Ectodermal cell (in vitro differentiated cells): ENCODE data around the gene ITPR2.

Experiments
- H3K27ac ChIP-seq: 2 replicates; pipeline ENCODE4 v1.7.0; 2013; ENCODE audit warnings: mild to moderate bottlenecking, low read depth, low read length; ENCODE audit not compliant: insufficient read depth, poor library complexity, severe bottlenecking
- H3K27me3 ChIP-seq: 2 replicates; pipeline ENCODE4 v1.7.0; 2013; ENCODE audit warnings: mild to moderate bottlenecking, low read length; ENCODE audit not compliant: insufficient read depth, control insufficient read depth, poor library complexity, severe bottlenecking
- H3K36me3 ChIP-seq: one replicate; pipeline ENCODE4 v1.7.0; 2013; ENCODE audit warnings: low read length; ENCODE audit not compliant: control insufficient read depth, insufficient read depth
- H3K4me1 ChIP-seq: one replicate; pipeline ENCODE4 v1.7.0; 2013; ENCODE audit warnings: low read length; ENCODE audit not compliant: control insufficient read depth, insufficient read depth
- H3K4me3 ChIP-seq: 2 replicates; pipeline ENCODE4 v1.7.0; 2013; ENCODE audit warnings: low read depth, low read length, control low read depth; ENCODE audit not compliant: insufficient read depth
- H3K9me3 ChIP-seq: 2 replicates; pipeline ENCODE4 v1.7.0; 2013; ENCODE audit warnings: mild to moderate bottlenecking, low read length, moderate library complexity; ENCODE audit not compliant: control insufficient read depth
- WGBS, 2 experiments: methylation state at CpG; one replicate each; pipeline ENCODE4 v1.1.7; 2013; ENCODE audit warnings: missing lambda C conversion rate in 2 of 2; 5-methylcytosine and 5-hydroxymethylcytosine counted together

Gene ITPR2

DNA sequence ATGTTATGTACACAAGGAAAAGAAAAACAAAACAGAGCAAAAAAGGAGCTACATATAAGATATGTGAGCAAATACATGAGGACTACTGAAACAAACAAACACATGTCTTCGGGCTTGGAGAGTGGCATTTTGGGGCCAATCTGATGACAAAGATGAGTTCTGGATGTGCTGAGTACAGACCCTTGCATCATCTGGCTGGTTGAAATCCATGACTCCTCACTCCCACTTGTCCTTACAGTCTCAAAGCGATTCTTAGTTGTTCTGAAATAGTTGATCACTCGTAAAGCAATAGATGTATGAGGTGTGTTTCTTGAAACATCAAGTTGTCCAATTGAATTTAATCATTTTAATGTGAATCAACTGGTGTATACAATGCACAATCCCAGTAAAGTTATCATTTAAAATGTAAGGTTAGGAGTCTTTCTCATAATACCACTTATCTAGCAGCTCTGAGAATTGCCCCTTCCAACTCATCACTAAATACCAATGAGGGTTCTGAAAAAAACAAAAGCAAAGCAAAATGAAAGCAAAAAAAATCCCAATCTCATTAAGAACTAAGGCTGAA is 136.9 kb downstream of the ITPR2 start:
- no peak overlapping the region for H3K27ac ChIP-seq
- no peak overlapping the region for H3K4me3 ChIP-seq
- 92 to 94% methylated on average over 1 to 3 of the region's 3 CpGs for WGBS, 2 experiments
- H3K4me1 ChIP-seq, result no peaks in the 10 kb centered on the region
- H3K36me3 ChIP-seq, result no peaks in the 10 kb centered on the region
- H3K27me3 ChIP-seq, result no peaks in the 10 kb centered on the region
- H3K9me3 ChIP-seq, result no peaks in the 10 kb centered on the region

DNA sequence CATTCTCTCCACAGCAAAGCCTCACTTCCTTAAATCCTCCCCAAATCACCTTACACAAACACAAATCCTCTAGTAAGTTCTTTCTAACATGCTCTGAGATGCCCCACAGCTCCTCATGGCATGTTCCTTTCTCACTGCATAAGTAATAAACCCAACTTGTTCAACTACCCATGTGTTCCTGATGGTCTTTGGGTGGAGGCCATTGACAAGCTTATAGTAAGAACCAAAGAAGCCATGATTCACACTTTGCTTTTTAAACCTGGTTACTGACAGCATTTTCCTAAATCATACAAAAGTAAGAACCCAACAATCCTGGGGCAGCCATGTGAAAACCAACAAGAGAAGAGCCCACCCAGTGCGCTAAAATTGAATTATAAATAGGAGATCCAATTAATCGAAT is 138.6 kb downstream of the ITPR2 start:
- no peaks in the 10 kb centered on the region for H3K4me1 ChIP-seq
- H3K9me3 ChIP-seq, result no peaks in the 10 kb centered on the region
- no peak overlapping the region for H3K27ac ChIP-seq
- no peaks in the 10 kb centered on the region for H3K36me3 ChIP-seq
- H3K27me3 ChIP-seq, result no peaks in the 10 kb centered on the region
- WGBS, 2 experiments, result 97% methylated on average over 2 of the region's 2 CpGs; no CpG with 5 or more reads in 1 of the 2 experiments
- no peak overlapping the region for H3K4me3 ChIP-seq

DNA sequence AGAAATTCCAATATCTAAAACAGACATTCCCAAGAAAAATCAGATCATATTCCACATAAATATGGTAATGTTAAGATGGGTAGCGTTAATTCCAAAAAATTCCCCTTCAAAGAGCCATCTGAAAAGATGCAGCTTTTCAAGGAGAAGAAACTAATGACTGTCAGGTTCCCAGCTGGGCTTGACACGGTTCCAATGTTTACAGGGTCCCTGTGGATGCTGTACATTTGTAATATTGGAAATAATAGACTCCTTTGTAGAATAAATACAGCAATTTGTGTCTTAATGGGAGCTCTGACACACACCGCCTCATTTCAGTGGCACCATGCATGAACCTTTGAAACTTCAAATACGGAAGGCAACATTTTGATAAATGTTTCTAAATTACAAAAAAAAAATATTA is 140.6 kb downstream of the ITPR2 start:
- H3K27ac ChIP-seq, result no peak overlapping the region
- H3K36me3 ChIP-seq, result no peaks in the 10 kb centered on the region
- no peaks in the 10 kb centered on the region for H3K9me3 ChIP-seq
- 90 to 99% methylated on average over 2 to 4 of the region's 4 CpGs for whole genome bisulfite sequencing, 2 experiments
- no peaks in the 10 kb centered on the region for H3K4me1 ChIP-seq
- no peak overlapping the region for H3K4me3 ChIP-seq
- no peaks in the 10 kb centered on the region for H3K27me3 ChIP-seq

DNA sequence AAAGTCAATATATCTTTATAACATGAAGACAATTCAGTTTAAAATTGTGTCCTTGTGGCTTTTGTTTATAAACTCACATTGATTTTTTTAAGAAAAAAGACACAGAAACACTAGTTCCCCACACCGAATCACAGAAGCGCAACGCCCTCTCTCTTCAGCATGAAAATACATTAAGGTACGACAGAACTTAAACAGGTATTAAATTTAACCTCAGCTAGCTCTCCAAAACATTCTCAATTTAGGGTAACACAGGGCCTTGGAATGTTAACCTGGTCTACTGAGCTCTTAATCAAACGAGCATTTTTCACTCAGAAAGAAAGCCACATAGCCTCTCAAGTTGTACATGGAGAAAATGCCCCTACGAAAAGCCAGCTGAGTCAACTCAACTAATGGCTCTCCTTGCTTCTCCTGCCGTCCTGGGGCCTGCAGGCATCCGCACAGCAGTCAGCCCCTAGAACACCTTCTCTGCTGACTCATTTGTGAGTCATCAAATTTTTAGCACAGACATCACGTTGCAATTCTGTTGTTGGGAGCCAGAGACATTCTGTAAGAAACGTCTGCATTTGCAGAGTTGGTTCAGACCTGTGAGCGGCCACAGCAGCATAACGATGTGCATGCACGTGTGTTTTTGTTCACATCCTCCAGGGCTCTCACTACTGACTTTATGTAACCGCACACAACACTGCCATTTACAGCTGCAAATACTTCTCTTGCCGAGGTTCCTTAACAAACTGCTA is 141.6 kb downstream of the ITPR2 start:
- no peaks in the 10 kb centered on the region for H3K9me3 ChIP-seq
- H3K4me1 ChIP-seq, result no peaks in the 10 kb centered on the region
- no peak overlapping the region for H3K4me3 ChIP-seq
- 57 to 61% methylated on average over 15 of the region's 15 CpGs for WGBS, 2 experiments
- H3K36me3 ChIP-seq, result no peaks in the 10 kb centered on the region
- no peak overlapping the region for H3K27ac ChIP-seq
- H3K27me3 ChIP-seq, result no peaks in the 10 kb centered on the region

DNA sequence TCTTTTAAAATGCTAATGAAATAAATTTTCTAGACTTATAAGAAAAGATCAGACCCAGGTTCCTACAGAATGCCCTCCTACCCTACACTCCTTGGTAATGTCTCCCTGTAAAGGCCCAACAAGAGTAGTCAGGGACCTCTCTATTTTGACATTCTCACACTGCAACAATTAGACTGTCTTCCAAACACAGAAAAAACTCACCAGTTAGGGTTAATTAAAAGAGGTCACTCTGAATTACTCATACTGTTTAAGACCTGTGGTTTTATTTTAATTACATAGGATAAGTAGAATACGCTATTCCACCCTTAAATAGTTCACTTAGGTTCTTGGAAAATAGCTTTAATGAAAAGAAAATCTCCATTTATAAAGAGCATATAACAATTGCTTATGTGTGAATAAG is 142.4 kb downstream of the ITPR2 start:
- H3K9me3 ChIP-seq, result no peaks in the 10 kb centered on the region
- H3K27me3 ChIP-seq, result no peaks in the 10 kb centered on the region
- H3K4me1 ChIP-seq, result no peaks in the 10 kb centered on the region
- no peak overlapping the region for H3K27ac ChIP-seq
- H3K4me3 ChIP-seq, result no peak overlapping the region
- WGBS, 2 experiments, result no CpG with 5 or more reads among the region's 1 CpG
- no peaks in the 10 kb centered on the region for H3K36me3 ChIP-seq

DNA sequence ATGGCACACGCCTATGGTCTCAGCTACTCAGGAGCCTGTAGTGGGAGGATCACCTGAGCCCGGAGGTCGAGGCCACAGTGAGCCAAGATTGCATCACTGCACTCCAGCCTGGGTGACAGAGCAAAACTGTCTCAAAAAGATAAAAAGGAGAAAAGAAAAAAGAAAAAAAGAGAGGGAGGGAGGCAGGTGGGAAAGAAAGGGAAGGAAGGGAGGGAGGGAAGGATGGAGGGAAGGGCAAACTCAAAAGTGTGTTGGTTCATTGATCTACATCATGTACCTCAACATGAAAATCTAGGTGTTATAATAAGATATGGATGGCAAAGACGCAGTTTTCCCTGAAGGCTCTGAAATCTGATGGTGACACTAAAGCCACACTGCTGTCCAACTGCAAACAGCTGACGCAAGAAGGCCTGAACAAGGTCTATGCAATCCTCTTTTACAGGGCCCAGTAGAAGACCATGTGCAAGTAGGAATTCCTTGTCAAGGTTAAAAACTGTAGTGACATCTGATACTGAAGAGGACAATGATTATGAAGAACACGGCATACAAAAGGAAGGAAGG is 143.6 kb downstream of the ITPR2 start:
- Histone ChIP-seq H3K27me3 (no peaks in the 10 kb centered on the region), H3K36me3 (no peaks in the 10 kb centered on the region), H3K9me3 (no peaks in the 10 kb centered on the region), H3K4me1 (no peaks in the 10 kb centered on the region), H3K4me3 (no peak overlapping the region), H3K27ac (no peak overlapping the region)
- 93 to 96% methylated on average over 6 of the region's 6 CpGs for WGBS, 2 experiments

DNA sequence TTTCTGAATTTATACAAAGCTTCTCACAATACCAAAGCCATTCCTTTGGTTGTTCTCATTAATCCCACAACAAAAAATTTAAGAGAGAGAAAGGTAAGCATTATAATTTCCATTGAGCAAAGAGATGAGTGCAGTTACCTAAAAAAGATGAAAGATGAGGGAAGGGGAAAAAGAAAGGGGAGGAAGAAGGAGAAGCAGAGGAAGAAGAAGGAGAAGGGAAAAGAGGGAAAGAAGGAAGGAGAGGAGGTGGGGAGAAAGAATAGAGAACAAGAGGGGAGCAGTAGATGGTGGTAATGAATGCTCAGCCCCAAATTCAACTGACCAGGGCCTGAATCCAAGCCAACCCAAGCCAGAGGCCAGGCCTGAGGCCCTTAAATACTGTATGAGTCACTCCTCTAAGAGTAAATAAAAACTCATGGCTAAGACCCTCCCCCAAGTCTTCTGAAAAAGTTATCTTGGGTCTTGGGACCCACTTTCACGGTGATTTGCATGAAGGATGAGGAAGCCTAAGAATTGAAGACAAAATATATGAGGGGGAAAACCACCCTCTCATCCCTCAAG is 144.6 kb downstream of the ITPR2 start:
- WGBS, 2 experiments, result 100% methylated on average over 1 of the region's 1 CpG; no CpG with 5 or more reads in 1 of the 2 experiments
- Histone ChIP-seq H3K4me3 (no peak overlapping the region), H3K27me3 (no peaks in the 10 kb centered on the region), H3K27ac (no peak overlapping the region), H3K9me3 (no peaks in the 10 kb centered on the region), H3K36me3 (no peaks in the 10 kb centered on the region), H3K4me1 (no peaks in the 10 kb centered on the region)

DNA sequence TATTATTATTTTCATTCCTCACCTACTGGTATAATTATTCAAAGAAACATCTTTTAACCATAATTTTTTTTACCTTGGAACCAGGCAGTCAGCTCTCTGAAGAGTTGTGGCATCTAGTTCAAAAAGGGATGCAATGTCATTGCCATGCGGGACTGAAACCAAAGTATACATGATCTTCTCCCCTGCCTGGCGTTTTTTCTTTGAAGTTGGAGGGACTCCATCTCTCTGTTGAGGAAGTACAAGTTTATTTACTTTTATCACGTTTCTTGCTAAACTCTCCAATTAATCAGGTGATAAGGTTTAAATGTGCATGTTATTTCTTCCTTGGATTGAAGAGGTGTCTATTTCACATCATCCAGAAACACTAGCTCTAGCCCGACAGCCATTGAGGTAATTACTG is 146.6 kb downstream of the ITPR2 start:
- H3K27ac ChIP-seq, result no peak overlapping the region
- no peak overlapping the region for H3K4me3 ChIP-seq
- no peaks in the 10 kb centered on the region for H3K4me1 ChIP-seq
- no peaks in the 10 kb centered on the region for H3K36me3 ChIP-seq
- no peaks in the 10 kb centered on the region for H3K27me3 ChIP-seq
- WGBS, 2 experiments, result 90 to 96% methylated on average over 3 to 4 of the region's 4 CpGs
- H3K9me3 ChIP-seq, result no peaks in the 10 kb centered on the region

DNA sequence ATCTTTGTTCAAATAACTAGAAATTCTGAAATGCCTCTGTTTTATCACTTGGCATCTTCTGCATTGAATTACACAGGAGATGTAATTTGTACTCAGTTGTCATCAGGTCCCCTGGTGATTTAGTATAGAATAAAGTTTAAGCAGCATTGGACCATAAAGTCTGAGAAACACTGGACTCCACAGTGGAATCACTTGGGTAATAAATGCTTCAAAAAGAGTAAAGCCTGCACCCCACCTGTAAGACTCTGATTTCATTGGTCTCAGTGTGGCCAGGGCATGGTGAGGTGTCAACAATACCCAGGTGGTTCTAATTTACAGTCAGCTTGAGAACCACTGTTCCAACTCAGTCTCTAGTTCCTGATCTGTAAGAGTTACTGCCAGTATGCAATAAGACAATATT is 148.9 kb downstream of the ITPR2 start:
- H3K9me3 ChIP-seq, result no peaks in the 10 kb centered on the region
- no peaks in the 10 kb centered on the region for H3K4me1 ChIP-seq
- no peak overlapping the region for H3K27ac ChIP-seq
- H3K4me3 ChIP-seq, result no peak overlapping the region
- no peaks in the 10 kb centered on the region for H3K36me3 ChIP-seq
- H3K27me3 ChIP-seq, result no peaks in the 10 kb centered on the region

DNA sequence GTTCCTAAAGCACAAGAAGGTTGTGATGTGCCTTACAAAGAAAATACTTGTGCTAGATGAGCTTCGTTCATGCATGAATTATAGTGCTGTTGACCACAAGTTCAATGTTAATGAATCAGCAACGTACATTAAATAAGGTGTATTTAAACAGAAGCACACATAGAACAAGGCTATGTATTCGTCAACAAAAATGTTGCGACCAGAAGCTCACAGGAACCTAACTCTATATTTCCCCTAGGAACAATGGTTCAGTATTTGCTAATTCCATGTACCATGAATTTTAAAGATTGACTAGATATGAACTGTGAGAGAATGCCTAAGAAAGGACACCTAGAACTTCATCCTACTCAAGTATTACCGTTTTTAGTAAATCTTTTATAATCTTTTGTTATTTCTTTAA is 149.6 kb downstream of the ITPR2 start:
- Histone ChIP-seq H3K36me3 (no peaks in the 10 kb centered on the region), H3K9me3 (no peaks in the 10 kb centered on the region), H3K4me1 (peaks cover 5% of the 10 kb centered on the region), H3K27me3 (no peaks in the 10 kb centered on the region), H3K4me3 (no peak overlapping the region), H3K27ac (no peak overlapping the region)
- WGBS, 2 experiments, result 63 to 74% methylated on average over 4 of the region's 5 CpGs
